ENCODE data around the gene ASTN2. TPM values are rescaled to one million over a fixed set of nuclear protein-coding genes. Genes with fewer than 3 reads are reported as not detected.

Gene ASTN2
- total and polyA plus RNA-seq, 9 of the 15 experiments (the other 6 are each of a cell fraction or from before 2014, with no cell fraction given): 0.56 to 3.5 (median 1.9) TPM

GRCh38 chr9:116466271-116467235, 948.3 kb downstream of the ASTN2 start:
- H3K4me1 ChIP-seq (replicated peaks in 1 of 2; ENCODE audit: control insufficient read depth in 2 of 2, insufficient read depth in 2 of 2, low read length in 2 of 2): peaks cover 34 to 91% of the 10 kb centered on the region in 2 experiments
- DNase-seq (ENCODE audit: extremely low read depth in 1 of 4, low spot score in 3 of 4) (peak; percentile 65 to 94 (median 74)), FAIRE-seq (peak; percentile 99), ATAC-seq (peak; percentile 72)
- H3K36me3 ChIP-seq (ENCODE audit: control insufficient read depth, insufficient read depth, low read length): no peaks in the 10 kb centered on the region
- ChIA-PET CTCF (ENCODE audit: low intra/inter-chr PET ratio) (no interaction called here), POLR2A (interaction anchor here (1.0 to 1.9 kb wide), 6 partner anchors 16 to 168 kb away, joined by 3 to 8 read pairs (median 3); no protein-coding TSS in a partner anchor)
- no peaks in the 10 kb centered on the region for H4K20me1 ChIP-seq (replicated peaks; ENCODE audit: control insufficient read depth, insufficient read depth, low read length)
- BruUV-seq (replicated peaks): no TSS peak
- H3K27me3 ChIP-seq (ENCODE audit: control insufficient read depth in 2 of 2, insufficient read depth in 2 of 2, low read length in 2 of 2): no peaks in the 10 kb centered on the region
- H3K27ac ChIP-seq (ENCODE audit: extremely low read depth, low read depth, low read length): peak overlapping the region; percentile 95
- no peaks in the 10 kb centered on the region for H3K79me2 ChIP-seq (ENCODE audit: control insufficient read depth, insufficient read depth, low read length)
- H2AFZ ChIP-seq (ENCODE audit: low read depth, low read length): peak overlapping the region; percentile 57; the same call in 1 of the 2 replicates
- H3K4me2 ChIP-seq (ENCODE audit: insufficient read depth, low read length): peak overlapping the region; percentile 76
- WGBS (ENCODE audit: insufficient coverage, low coverage, missing lambda C conversion rate): 8% methylated on average over 5 of the region's 5 CpGs
- H3K9ac ChIP-seq (ENCODE audit: insufficient read depth in 1 of 2, low read depth in 2 of 2, low read length in 2 of 2): peak overlapping the region in 1 of 2 experiments; percentile 70; a peak in 2 of 4 replicates
- no peaks in the 10 kb centered on the region for H3K9me1 ChIP-seq (ENCODE audit: control insufficient read depth, insufficient read depth, low read length)
- intact Hi-C loops (cut with micrococcal nuclease): loop anchor here (1.0 kb wide), 1 partner anchor 44 kb away; no protein-coding TSS in a partner anchor
- H3K4me3 ChIP-seq: 0 out of 2 replicates have a peak overlapping the region, but pooled peaks have one; percentile 17
- H3K9me3 ChIP-seq (replicated peaks; ENCODE audit: control insufficient read depth, insufficient read depth, low read depth, low read length): no peaks in the 10 kb centered on the region
- in situ Hi-C loops (cut with MboI): no loop called here
- TF ChIP-seq CBFB (CRISPR knock-in tag; IDR thresholded peaks at IDR 0.05) (no peak), PCBP2 (IDR thresholded peaks at IDR 0.05; ENCODE audit: low read depth, low read length, poor library complexity, severe bottlenecking) (no peak), MEIS2 (IDR thresholded peaks at IDR 0.05; ENCODE audit: partially characterized antibody) (no peak), NFIC (IDR thresholded peaks at IDR 0.05) (no peak), ZC3H11A (IDR thresholded peaks at IDR 0.05; ENCODE audit: low read depth, low read length) (no peak), ELF1 (tag; IDR thresholded peaks at IDR 0.05) (peak; percentile 37; the same call in 1 of the 2 replicates), HSF4 (CRISPR knock-in tag; IDR thresholded peaks at IDR 0.05; ENCODE audit: borderline replicate concordance) (peak; percentile 3; the same call in 1 of the 2 replicates), FOXM1 (IDR thresholded peaks at IDR 0.05; ENCODE audit: low read depth) (peak; percentile 46; the same call in 1 of the 2 replicates), FOXM1 (CRISPR knock-in tag; IDR thresholded peaks at IDR 0.05; ENCODE audit: low read depth) (no peak), FOXJ3 (CRISPR knock-in tag; IDR thresholded peaks at IDR 0.05) (no peak), POLR2AphosphoS2 (IDR thresholded peaks at IDR 0.05; ENCODE audit: low read length) (no peak), ZNF175 (CRISPR knock-in tag; IDR thresholded peaks at IDR 0.05; ENCODE audit: low read depth) (no peak), HDAC8 (tag; IDR thresholded peaks at IDR 0.05) (no peak), ZNF589 (CRISPR knock-in tag; IDR thresholded peaks at IDR 0.05; ENCODE audit: low read depth) (peak; percentile 59; the same call in 1 of the 2 replicates), MAFF (IDR thresholded peaks at IDR 0.05; ENCODE audit: low read length) (peak; percentile 19; the same call in 1 of the 2 replicates), POLR2AphosphoS5 (IDR thresholded peaks at IDR 0.05; ENCODE audit: control insufficient read depth, insufficient read depth, low read depth, low read length) (peak; percentile 82), ZKSCAN3 (CRISPR knock-in tag; IDR thresholded peaks at IDR 0.05) (no peak), DIDO1 (tag; IDR thresholded peaks at IDR 0.05; ENCODE audit: low read depth) (no peak), POLR2A (conservative IDR thresholded peaks at IDR 0.05) (peak; percentile 56; the same call in 1 of the 2 replicates), TSC22D4 (tag; IDR thresholded peaks at IDR 0.05) (no peak), HDAC3 (IDR thresholded peaks at IDR 0.05; ENCODE audit: borderline replicate concordance, partially characterized antibody) (peak; percentile 72), BCL6 (CRISPR knock-in tag; IDR thresholded peaks at IDR 0.05) (0 out of 2 replicates have a peak, but pooled peaks have one; percentile 51), SMARCE1 (IDR thresholded peaks at IDR 0.05) (peak; percentile 94), SP1 (CRISPR knock-in tag; IDR thresholded peaks at IDR 0.05) (no peak; the same call in 1 of the 2 replicates)

Data from K562 (cell line).